ENCODE measurements around the gene MYO9B.
"Not testable (repeated sequence)": the region's sequence is repeated elsewhere in the genome, so short reads cannot be mapped to it uniquely, and the experiment has no call there.

The MYO9B gene

DNA sequence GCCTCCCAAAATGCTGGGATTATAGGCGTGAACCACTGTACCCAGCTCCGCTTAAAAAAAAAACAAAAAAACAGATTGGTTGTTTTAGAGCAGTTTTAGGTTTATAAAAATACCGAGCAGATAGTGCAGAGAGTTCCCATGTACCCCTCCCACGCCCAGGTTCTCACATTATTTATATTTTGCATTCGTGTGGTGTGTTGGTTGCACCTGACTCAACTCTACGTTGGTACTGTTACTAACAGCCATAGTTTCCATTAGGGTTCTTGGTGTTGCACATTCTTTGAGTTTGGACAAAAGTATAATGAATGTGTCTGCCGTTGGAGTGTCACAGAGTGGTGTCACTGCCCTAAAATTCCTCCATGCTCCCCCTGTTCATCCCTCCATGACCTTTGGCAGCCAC is 29.1 kb downstream of the MYO9B start:
- no peak overlapping the region for H3K4me3 ChIP-seq (ENCODE audit: low read depth, low read length)
- TF ChIP-seq CTCF (IDR thresholded peaks at IDR 0.05; ENCODE audit: borderline replicate concordance, insufficient read depth, low read depth, low read length): no peak

- no peak overlapping the region for H3K4me3 ChIP-seq (ENCODE audit: low read depth, low read length)
- no peak for TF ChIP-seq CTCF (IDR thresholded peaks at IDR 0.05; ENCODE audit: borderline replicate concordance, insufficient read depth, low read depth, low read length)
Observed at GRCh38 chr19:17105556-17105955, 30.0 kb downstream of the MYO9B start.

- H3K4me3 ChIP-seq (ENCODE audit: low read depth, low read length): not testable (repeated sequence)
Observed at GRCh38 chr19:17106964-17107363, 31.4 kb downstream of the MYO9B start.

DNA sequence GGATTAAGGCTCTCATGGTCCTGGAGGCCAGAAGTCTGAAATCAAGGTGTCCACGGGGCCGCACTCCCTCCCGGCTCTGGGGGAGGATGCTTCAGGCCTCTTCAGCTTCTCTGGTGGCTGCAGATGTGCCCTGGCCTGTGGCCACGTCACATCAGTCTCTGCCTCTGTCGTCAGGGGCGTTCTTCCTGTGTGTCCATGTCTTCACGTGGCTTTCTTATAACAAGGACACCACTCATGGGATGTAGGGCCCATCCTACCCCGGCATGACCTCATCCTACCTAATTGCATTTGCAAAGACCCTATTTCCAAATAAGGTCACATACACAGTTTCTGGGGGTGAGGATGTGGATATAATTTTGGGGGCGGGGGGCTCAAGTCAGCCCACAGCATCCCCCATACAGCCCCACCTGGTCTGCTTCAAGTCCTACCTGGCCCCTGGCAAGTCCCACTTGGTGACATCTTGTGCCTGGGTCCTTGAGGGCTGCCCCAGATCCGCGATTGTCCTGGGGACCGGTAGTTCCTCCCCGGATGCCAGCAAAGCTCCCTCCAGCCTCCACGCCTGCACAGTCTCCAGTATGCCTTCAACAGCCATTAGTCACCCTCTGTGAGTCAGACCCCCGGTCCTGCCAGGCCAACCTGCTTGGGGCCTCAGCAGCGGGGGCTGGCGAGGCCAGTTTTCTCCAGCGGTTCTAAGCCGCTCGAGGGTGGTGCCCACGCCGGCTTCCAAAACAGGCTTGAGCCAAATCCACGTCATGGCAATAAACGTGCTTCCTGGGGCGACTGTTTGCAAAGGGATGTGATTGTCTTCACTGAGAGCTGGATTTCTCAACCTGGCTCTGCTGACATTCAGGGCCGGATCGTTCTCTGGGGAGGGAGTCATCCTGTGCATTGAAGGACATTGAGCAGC is 32.2 kb downstream of the MYO9B start:
- TF ChIP-seq CTCF (IDR thresholded peaks at IDR 0.05; ENCODE audit: borderline replicate concordance, insufficient read depth, low read depth, low read length): no peak
- no peak overlapping the region for H3K4me3 ChIP-seq (ENCODE audit: low read depth, low read length)

DNA sequence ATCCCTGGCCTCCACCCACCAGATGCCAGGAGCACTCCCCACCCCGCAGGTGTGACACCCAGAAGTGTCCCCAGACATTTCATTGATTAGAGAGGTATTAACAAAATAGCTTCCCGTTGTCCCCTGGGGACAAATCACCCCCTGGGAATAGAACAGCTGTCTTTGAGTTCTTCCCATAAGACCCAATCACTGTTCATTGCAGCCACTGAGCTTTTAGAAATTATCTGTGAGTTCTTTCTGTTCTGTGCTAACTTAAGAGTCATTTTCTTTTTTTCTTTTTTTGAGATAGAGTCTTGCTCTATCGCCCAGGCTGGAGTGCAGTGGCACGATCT is 32.8 kb downstream of the MYO9B start:
- no peak overlapping the region for H3K4me3 ChIP-seq (ENCODE audit: low read depth, low read length)
- no peak for TF ChIP-seq CTCF (IDR thresholded peaks at IDR 0.05; ENCODE audit: borderline replicate concordance, insufficient read depth, low read depth, low read length)

DNA sequence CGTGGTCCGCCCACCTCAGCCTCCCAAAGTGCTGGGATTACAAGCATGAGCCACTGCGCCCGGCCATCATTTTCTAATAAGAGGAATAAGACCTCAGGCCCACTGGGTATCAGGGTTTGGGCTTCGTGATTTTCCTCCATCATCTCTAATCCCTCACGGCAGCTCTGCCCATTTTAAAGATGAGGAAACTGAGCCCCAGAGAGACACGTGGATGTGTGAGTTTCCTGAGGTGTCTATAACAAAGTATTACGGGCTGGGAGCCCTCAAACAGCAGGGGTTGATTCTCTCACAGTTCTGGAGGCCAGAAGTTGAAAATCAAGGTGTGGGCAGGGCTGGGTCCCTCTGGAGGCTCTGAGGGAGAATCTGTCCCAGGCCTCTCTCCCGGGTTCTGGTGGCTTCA is 33.7 kb downstream of the MYO9B start:
- no peak for TF ChIP-seq CTCF (IDR thresholded peaks at IDR 0.05; ENCODE audit: borderline replicate concordance, insufficient read depth, low read depth, low read length)
- H3K4me3 ChIP-seq (ENCODE audit: low read depth, low read length): peak overlapping the region; percentile 26

DNA sequence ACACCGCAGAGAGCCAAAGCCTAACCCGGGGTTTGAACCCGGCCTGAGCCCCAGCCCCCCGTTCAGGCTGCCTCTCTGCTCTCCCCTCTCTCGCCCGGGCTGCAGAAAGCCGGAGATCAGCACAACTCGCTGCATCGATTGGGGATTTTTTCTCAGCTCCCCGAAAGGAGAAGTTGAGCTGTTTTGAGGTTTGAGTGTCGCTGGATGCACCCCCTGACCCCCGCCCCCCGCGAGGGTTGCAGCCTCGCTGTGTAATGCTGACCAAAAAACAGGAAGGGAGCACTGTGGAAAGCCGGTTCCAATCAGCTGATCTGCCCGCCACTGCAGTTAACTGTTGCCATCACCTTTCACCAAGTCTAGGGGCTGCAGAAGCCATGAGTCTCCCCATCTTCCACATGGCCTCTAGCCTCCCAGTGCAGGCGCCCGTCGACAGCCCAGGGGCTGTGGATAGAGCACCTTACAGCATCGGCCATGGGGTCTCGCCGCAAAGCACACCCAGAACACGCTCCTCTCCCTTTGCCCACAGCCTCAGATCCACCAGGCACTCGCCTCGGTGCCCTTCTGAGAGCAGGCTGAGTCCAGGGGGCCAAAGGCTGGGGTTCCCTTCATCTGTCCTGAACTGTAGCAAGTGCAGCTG is 34.5 kb downstream of the MYO9B start:
- H3K4me3 ChIP-seq (ENCODE audit: low read depth, low read length): peak overlapping the region; percentile 26
- no peak for TF ChIP-seq CTCF (IDR thresholded peaks at IDR 0.05; ENCODE audit: borderline replicate concordance, insufficient read depth, low read depth, low read length)

Data from GM12875 (cell line).